ENCODE data around the gene WNT10A.

WNT10A gene

GRCh38 chr2:218865999-218866398 is 14.7 kb upstream of the WNT10A start:
- H3K4me3 ChIP-seq (ENCODE audit: low read depth, low read length, poor library complexity, severe bottlenecking), result no peak overlapping the region
- H3K27ac ChIP-seq (ENCODE audit: low read depth, low read length, poor library complexity, severe bottlenecking), result no peak overlapping the region
- no peak for TF ChIP-seq EZH2 (IDR thresholded peaks at IDR 0.05; ENCODE audit: borderline replicate concordance, low read length)
- TF ChIP-seq CTCF (IDR thresholded peaks at IDR 0.05; ENCODE audit: low read length), result no peak
- H3F3A ChIP-seq (ENCODE audit: insufficient read depth, low read length), result no peaks in the 10 kb centered on the region
- H3K4me1 ChIP-seq (ENCODE audit: insufficient read depth, low read length, severe bottlenecking), result peaks cover 5% of the 10 kb centered on the region
- H3K36me3 ChIP-seq (ENCODE audit: insufficient read depth, low read length), result no peaks in the 10 kb centered on the region
- no peaks in the 10 kb centered on the region for H4K20me1 ChIP-seq (ENCODE audit: insufficient read depth, low read length)
- H3K79me2 ChIP-seq (ENCODE audit: insufficient read depth, low read length), result no peaks in the 10 kb centered on the region
- no peak overlapping the region for H2AFZ ChIP-seq (ENCODE audit: low read length)
- no peaks in the 10 kb centered on the region for H3K9me3 ChIP-seq (ENCODE audit: low read length)
- no peaks in the 10 kb centered on the region for H3K9me2 ChIP-seq (ENCODE audit: low read depth, low read length)
- H3K9ac ChIP-seq (ENCODE audit: low read length), result no peak overlapping the region
- H3K4me2 ChIP-seq (ENCODE audit: low read length), result no peak overlapping the region
- 0 out of 2 replicates have a peak, but pooled peaks cover 7% of the 10 kb centered on the region for H3K27me3 ChIP-seq (ENCODE audit: insufficient read depth, low read length)

DNA sequence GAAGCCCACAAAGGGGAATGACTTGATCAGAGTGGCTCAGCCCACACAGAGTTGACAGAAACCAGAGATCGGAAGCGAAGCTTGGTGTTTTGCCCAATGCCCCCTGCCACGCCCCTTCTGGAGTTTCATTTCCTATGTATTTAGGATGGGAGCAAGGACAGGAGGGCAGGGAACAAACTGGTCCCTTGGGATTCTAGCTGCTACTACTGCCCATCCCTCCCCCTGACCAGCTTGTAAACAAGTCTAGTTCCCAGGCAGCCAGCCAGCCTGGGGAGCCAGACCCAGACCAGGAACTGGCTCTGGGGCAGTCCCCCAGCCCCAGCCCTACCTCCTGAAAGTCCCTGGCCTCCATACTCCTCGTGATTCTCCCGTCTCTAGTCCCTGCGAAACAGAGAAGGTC is 12.8 kb upstream of the WNT10A start:
- Histone ChIP-seq H3K9me2 (ENCODE audit: low read depth, low read length) (no peaks in the 10 kb centered on the region), H2AFZ (ENCODE audit: low read length) (no peak overlapping the region), H3K79me2 (ENCODE audit: insufficient read depth, low read length) (no peaks in the 10 kb centered on the region), H3K9me3 (ENCODE audit: low read length) (no peaks in the 10 kb centered on the region), H3K4me1 (ENCODE audit: insufficient read depth, low read length, severe bottlenecking) (peaks cover 16% of the 10 kb centered on the region), H3K36me3 (ENCODE audit: insufficient read depth, low read length) (no peaks in the 10 kb centered on the region), H3K27me3 (ENCODE audit: insufficient read depth, low read length) (peaks cover 6% of the 10 kb centered on the region), H3K27ac (ENCODE audit: low read depth, low read length, poor library complexity, severe bottlenecking) (no peak overlapping the region), H3F3A (ENCODE audit: insufficient read depth, low read length) (no peaks in the 10 kb centered on the region), H3K4me3 (ENCODE audit: low read depth, low read length, poor library complexity, severe bottlenecking) (no peak overlapping the region), H3K4me2 (ENCODE audit: low read length) (no peak overlapping the region), H4K20me1 (ENCODE audit: insufficient read depth, low read length) (no peaks in the 10 kb centered on the region), H3K9ac (ENCODE audit: low read length) (no peak overlapping the region)
- TF ChIP-seq EZH2 (IDR thresholded peaks at IDR 0.05; ENCODE audit: borderline replicate concordance, low read length) (no peak), CTCF (IDR thresholded peaks at IDR 0.05; ENCODE audit: low read length) (no peak)

DNA sequence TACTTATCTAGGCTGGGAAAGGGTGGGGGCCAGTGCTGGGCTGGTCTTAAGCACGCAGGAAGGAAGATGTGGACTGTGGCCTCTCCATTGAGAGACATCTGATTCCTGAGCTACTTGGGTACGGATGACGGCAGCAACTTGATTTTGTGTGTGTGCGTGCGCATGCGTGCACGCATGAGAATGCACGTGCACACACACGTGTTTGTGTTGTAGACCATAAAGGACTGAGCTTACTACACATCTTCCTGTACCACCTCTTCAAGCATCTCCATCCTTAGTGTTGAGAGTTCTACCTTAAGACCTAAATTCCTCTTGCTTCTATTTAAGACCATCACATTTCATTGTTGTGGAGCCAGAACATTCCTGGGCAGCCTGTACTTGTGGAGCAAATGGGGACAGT is 11.6 kb upstream of the WNT10A start:
- Histone ChIP-seq H3K4me2 (ENCODE audit: low read length) (no peak overlapping the region), H3K9me2 (ENCODE audit: low read depth, low read length) (no peaks in the 10 kb centered on the region), H2AFZ (ENCODE audit: low read length) (no peak overlapping the region), H3K4me3 (ENCODE audit: low read depth, low read length, poor library complexity, severe bottlenecking) (no peak overlapping the region), H3K27ac (ENCODE audit: low read depth, low read length, poor library complexity, severe bottlenecking) (no peak overlapping the region), H4K20me1 (ENCODE audit: insufficient read depth, low read length) (no peaks in the 10 kb centered on the region), H3K4me1 (ENCODE audit: insufficient read depth, low read length, severe bottlenecking) (peaks cover 20% of the 10 kb centered on the region), H3K9ac (ENCODE audit: low read length) (no peak overlapping the region), H3K27me3 (ENCODE audit: insufficient read depth, low read length) (peaks cover 6% of the 10 kb centered on the region), H3K79me2 (ENCODE audit: insufficient read depth, low read length) (no peaks in the 10 kb centered on the region), H3K9me3 (ENCODE audit: low read length) (no peaks in the 10 kb centered on the region), H3F3A (ENCODE audit: insufficient read depth, low read length) (no peaks in the 10 kb centered on the region), H3K36me3 (ENCODE audit: insufficient read depth, low read length) (no peaks in the 10 kb centered on the region)
- TF ChIP-seq EZH2 (IDR thresholded peaks at IDR 0.05; ENCODE audit: borderline replicate concordance, low read length) (no peak), CTCF (IDR thresholded peaks at IDR 0.05; ENCODE audit: low read length) (no peak)
